Measurements from ENCODE around the gene UPK3BL1.
"Not testable (repeated sequence)": the region's sequence is repeated elsewhere in the genome, so short reads cannot be mapped to it uniquely, and the experiment has no call there.

Gene UPK3BL1

DNA sequence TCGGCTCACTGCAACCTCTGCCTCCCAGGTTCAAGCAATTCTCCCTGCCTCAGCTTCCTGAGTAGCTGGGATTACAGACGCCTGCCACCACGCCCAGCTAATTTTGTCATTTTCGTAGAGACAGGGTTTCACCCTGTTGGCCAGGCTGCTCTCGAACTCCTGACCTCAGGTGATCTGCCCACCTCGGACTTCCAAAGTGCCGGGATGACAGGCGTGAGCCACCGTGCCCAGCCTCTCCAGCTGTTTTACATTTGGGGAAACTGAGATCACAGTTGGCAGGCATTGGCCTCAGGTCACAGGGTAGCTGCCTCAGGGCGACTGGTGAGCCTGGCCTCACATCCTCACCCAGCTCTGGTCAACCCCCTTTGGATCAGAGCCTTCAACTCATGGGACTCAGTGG, 32.9 kb downstream of the UPK3BL1 start:
- H3K4me3 ChIP-seq (ENCODE audit: low read length); H3K27ac ChIP-seq (ENCODE audit: low read length); DNase-seq (ENCODE audit: low read depth, low spot score); H3K36me3 ChIP-seq (ENCODE audit: control insufficient read depth, insufficient read depth, low read length); H3K27me3 ChIP-seq (ENCODE audit: control insufficient read depth, insufficient read depth, low read length); H3K4me1 ChIP-seq (ENCODE audit: control insufficient read depth, insufficient read depth, low read length); H3K9me3 ChIP-seq (ENCODE audit: control insufficient read depth, insufficient read depth, low read length): not testable (repeated sequence)
- WGBS (ENCODE audit: insufficient coverage, insufficient read length), result no CpG with 5 or more reads among the region's 10 CpGs

GRCh38 chr7:102606848-102607247, 35.7 kb downstream of the UPK3BL1 start:
- WGBS (ENCODE audit: insufficient coverage, insufficient read length), result no CpG with 5 or more reads among the region's 5 CpGs
- not testable (repeated sequence) for H3K27ac ChIP-seq (ENCODE audit: low read length); DNase-seq (ENCODE audit: low read depth, low spot score)

GRCh38 chr7:102604431-102605145, 38.0 kb downstream of the UPK3BL1 start:
- not testable (repeated sequence) for DNase-seq (ENCODE audit: low read depth, low spot score); H3K27ac ChIP-seq (ENCODE audit: low read length); H3K4me3 ChIP-seq (ENCODE audit: low read length); H3K4me1 ChIP-seq (ENCODE audit: control insufficient read depth, insufficient read depth, low read length); H3K9me3 ChIP-seq (ENCODE audit: control insufficient read depth, insufficient read depth, low read length); H3K27me3 ChIP-seq (ENCODE audit: control insufficient read depth, insufficient read depth, low read length); H3K36me3 ChIP-seq (ENCODE audit: control insufficient read depth, insufficient read depth, low read length)
- WGBS (ENCODE audit: insufficient coverage, insufficient read length), result no CpG with 5 or more reads among the region's 19 CpGs

More at GRCh38 chr7:102606848-102607247, 35.7 kb downstream of the UPK3BL1 start:
- H3K27me3 ChIP-seq (ENCODE audit: control insufficient read depth, insufficient read depth, low read length); H3K36me3 ChIP-seq (ENCODE audit: control insufficient read depth, insufficient read depth, low read length); H3K4me3 ChIP-seq (ENCODE audit: low read length); H3K9me3 ChIP-seq (ENCODE audit: control insufficient read depth, insufficient read depth, low read length); H3K4me1 ChIP-seq (ENCODE audit: control insufficient read depth, insufficient read depth, low read length): not testable (repeated sequence)

- no CpG with 5 or more reads among the region's 12 CpGs for WGBS (ENCODE audit: insufficient coverage, insufficient read length)
- not testable (repeated sequence) for H3K27ac ChIP-seq (ENCODE audit: low read length); H3K9me3 ChIP-seq (ENCODE audit: control insufficient read depth, insufficient read depth, low read length)
Measured at GRCh38 chr7:102602317-102602716, 40.3 kb downstream of the UPK3BL1 start.

GRCh38 chr7:102599699-102600098, 42.9 kb downstream of the UPK3BL1 start:
- not testable (repeated sequence) for H3K27ac ChIP-seq (ENCODE audit: low read length); H3K4me3 ChIP-seq (ENCODE audit: low read length); H3K4me1 ChIP-seq (ENCODE audit: control insufficient read depth, insufficient read depth, low read length); H3K27me3 ChIP-seq (ENCODE audit: control insufficient read depth, insufficient read depth, low read length); H3K36me3 ChIP-seq (ENCODE audit: control insufficient read depth, insufficient read depth, low read length); DNase-seq (ENCODE audit: low read depth, low spot score); H3K9me3 ChIP-seq (ENCODE audit: control insufficient read depth, insufficient read depth, low read length)
- no CpG with 5 or more reads among the region's 9 CpGs for WGBS (ENCODE audit: insufficient coverage, insufficient read length)

More at GRCh38 chr7:102602317-102602716, 40.3 kb downstream of the UPK3BL1 start:
- DNase-seq (ENCODE audit: low read depth, low spot score); H3K27me3 ChIP-seq (ENCODE audit: control insufficient read depth, insufficient read depth, low read length); H3K4me3 ChIP-seq (ENCODE audit: low read length); H3K36me3 ChIP-seq (ENCODE audit: control insufficient read depth, insufficient read depth, low read length); H3K4me1 ChIP-seq (ENCODE audit: control insufficient read depth, insufficient read depth, low read length): not testable (repeated sequence)

DNA sequence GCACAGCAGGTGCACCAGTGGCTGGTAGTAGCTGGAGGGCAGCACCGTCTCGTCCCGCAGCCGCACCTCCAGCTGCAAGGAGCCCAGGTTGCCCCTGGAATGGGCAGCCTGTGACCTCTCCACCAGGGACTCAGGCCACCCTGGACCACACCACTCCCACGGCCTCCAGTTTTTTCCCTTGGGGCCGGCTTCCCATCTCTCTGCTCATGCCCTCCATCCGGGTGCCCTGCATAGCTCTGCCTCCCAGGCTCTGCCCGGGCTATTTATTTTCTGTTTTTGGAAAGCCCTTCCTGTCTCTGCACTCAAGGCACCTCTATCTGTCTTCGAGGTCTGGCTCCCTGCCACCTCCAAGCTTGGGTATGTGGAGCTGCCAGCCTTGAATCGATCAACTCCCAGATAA, 46.6 kb downstream of the UPK3BL1 start:
- no CpG with 5 or more reads among the region's 10 CpGs for WGBS (ENCODE audit: insufficient coverage, insufficient read length)
- not testable (repeated sequence) for H3K27ac ChIP-seq (ENCODE audit: low read length); H3K36me3 ChIP-seq (ENCODE audit: control insufficient read depth, insufficient read depth, low read length); H3K4me3 ChIP-seq (ENCODE audit: low read length); H3K27me3 ChIP-seq (ENCODE audit: control insufficient read depth, insufficient read depth, low read length); H3K4me1 ChIP-seq (ENCODE audit: control insufficient read depth, insufficient read depth, low read length); H3K9me3 ChIP-seq (ENCODE audit: control insufficient read depth, insufficient read depth, low read length); DNase-seq (ENCODE audit: low read depth, low spot score)

- H3K4me3 ChIP-seq (ENCODE audit: low read length), result not testable (repeated sequence)
Measured at GRCh38 chr7:102593637-102594334, 48.8 kb downstream of the UPK3BL1 start.

DNA sequence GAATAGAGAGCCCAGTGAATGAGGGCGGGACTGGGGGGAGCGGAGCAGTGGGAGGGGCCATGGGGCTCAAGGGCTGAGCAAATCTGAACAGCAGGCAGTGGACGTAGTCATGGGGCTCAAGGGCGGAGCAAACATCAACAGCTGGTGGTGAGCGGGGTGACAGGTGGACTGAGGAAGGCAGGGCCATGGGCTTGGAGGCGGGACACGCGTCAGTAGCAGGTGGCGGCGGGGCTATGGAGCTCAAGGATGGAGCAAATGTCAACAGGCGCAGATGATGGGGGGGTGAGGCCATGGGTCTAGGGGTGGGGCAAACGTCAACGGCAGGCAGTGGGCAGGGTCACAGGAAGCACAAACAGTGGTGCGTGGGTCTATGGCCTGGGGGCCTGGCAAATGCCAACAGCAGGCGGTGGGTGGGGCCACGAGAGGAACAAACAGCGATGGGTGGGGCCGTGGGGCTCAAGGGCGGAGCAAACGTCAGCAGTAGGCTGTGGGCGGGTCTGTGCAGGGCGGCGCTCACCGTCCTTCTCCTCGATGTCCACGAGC, 50.0 kb downstream of the UPK3BL1 start:
- not testable (repeated sequence) for H3K27me3 ChIP-seq (ENCODE audit: control insufficient read depth, insufficient read depth, low read length); H3K4me3 ChIP-seq (ENCODE audit: low read length); DNase-seq (ENCODE audit: low read depth, low spot score); H3K4me1 ChIP-seq (ENCODE audit: control insufficient read depth, insufficient read depth, low read length); H3K9me3 ChIP-seq (ENCODE audit: control insufficient read depth, insufficient read depth, low read length); H3K27ac ChIP-seq (ENCODE audit: low read length); H3K36me3 ChIP-seq (ENCODE audit: control insufficient read depth, insufficient read depth, low read length)
- WGBS (ENCODE audit: insufficient coverage, insufficient read length), result no CpG with 5 or more reads among the region's 26 CpGs

More at GRCh38 chr7:102593637-102594334, 48.8 kb downstream of the UPK3BL1 start:
- H3K27me3 ChIP-seq (ENCODE audit: control insufficient read depth, insufficient read depth, low read length); H3K4me1 ChIP-seq (ENCODE audit: control insufficient read depth, insufficient read depth, low read length); H3K27ac ChIP-seq (ENCODE audit: low read length); H3K36me3 ChIP-seq (ENCODE audit: control insufficient read depth, insufficient read depth, low read length); DNase-seq (ENCODE audit: low read depth, low spot score); H3K9me3 ChIP-seq (ENCODE audit: control insufficient read depth, insufficient read depth, low read length): not testable (repeated sequence)
- WGBS (ENCODE audit: insufficient coverage, insufficient read length), result no CpG with 5 or more reads among the region's 68 CpGs

GRCh38 chr7:102589857-102590256, 52.7 kb downstream of the UPK3BL1 start:
- not testable (repeated sequence) for H3K9me3 ChIP-seq (ENCODE audit: control insufficient read depth, insufficient read depth, low read length); H3K27ac ChIP-seq (ENCODE audit: low read length); H3K4me1 ChIP-seq (ENCODE audit: control insufficient read depth, insufficient read depth, low read length); H3K36me3 ChIP-seq (ENCODE audit: control insufficient read depth, insufficient read depth, low read length); H3K27me3 ChIP-seq (ENCODE audit: control insufficient read depth, insufficient read depth, low read length); DNase-seq (ENCODE audit: low read depth, low spot score); H3K4me3 ChIP-seq (ENCODE audit: low read length)
- no CpG with 5 or more reads among the region's 9 CpGs for WGBS (ENCODE audit: insufficient coverage, insufficient read length)

Measured in iPS DF 6.9 (cell line).